GM21825 (cell line): ENCODE results near the gene PDCD5.
"Not testable (repeated sequence)": the region's sequence is repeated elsewhere in the genome, so short reads cannot be mapped to it uniquely, and the experiment has no call there.

Source experiments
- ATAC-seq: cut with Tn5 transposase; IDR thresholded peaks from one replicate; pipeline ENCODE4 v1.9.1; 2021; ENCODE audit warnings: mild to moderate bottlenecking, moderate library complexity; ENCODE audit not compliant: unreplicated experiment

PDCD5 gene

GRCh38 chr19:32573492-32573794 is 7.5 kb upstream of the PDCD5 start:
- ATAC-seq: no peak

GRCh38 chr19:32576790-32577189 is 4.2 kb upstream of the PDCD5 start:
- no peak for ATAC-seq

GRCh38 chr19:32580353-32580900 is 563 bp upstream of the PDCD5 start:
- peak; percentile 25 for ATAC-seq

- ATAC-seq: peak; percentile 11
Observed at GRCh38 chr19:32581705-32582179, 752 bp downstream of the PDCD5 start.

GRCh38 chr19:32587747-32588504 is 6.9 kb downstream of the PDCD5 start:
- not testable (repeated sequence) for ATAC-seq

GRCh38 chr19:32594021-32594420 is 13.0 kb downstream of the PDCD5 start:
- no peak for ATAC-seq

- ATAC-seq: no peak
Observed at GRCh38 chr19:32595491-32595890, 14.5 kb downstream of the PDCD5 start.

- ATAC-seq: no peak
Observed at GRCh38 chr19:32598022-32598421, 17.0 kb downstream of the PDCD5 start.

GRCh38 chr19:32599258-32599657 is 18.3 kb downstream of the PDCD5 start:
- ATAC-seq: no peak

- ATAC-seq: no peak
Observed at GRCh38 chr19:32599736-32600157, 18.8 kb downstream of the PDCD5 start.

GRCh38 chr19:32603961-32604360 is 23.0 kb downstream of the PDCD5 start:
- no peak for ATAC-seq

- ATAC-seq: no peak
Observed at GRCh38 chr19:32605544-32605943, 24.6 kb downstream of the PDCD5 start.

- ATAC-seq: no peak
Observed at GRCh38 chr19:32606289-32606688, 25.3 kb downstream of the PDCD5 start.

GRCh38 chr19:32607479-32607878 is 26.5 kb downstream of the PDCD5 start:
- no peak for ATAC-seq

GRCh38 chr19:32611161-32611560 is 30.2 kb downstream of the PDCD5 start:
- no peak for ATAC-seq

- no peak for ATAC-seq
Observed at GRCh38 chr19:32613008-32613407, 32.0 kb downstream of the PDCD5 start.

- no peak for ATAC-seq
Observed at GRCh38 chr19:32614916-32615315, 33.9 kb downstream of the PDCD5 start.

GRCh38 chr19:32615569-32615968 is 34.6 kb downstream of the PDCD5 start:
- no peak for ATAC-seq

- ATAC-seq: no peak
Observed at GRCh38 chr19:32619051-32619685, 38.2 kb downstream of the PDCD5 start.

- no peak for ATAC-seq
Observed at GRCh38 chr19:32622002-32622401, 41.0 kb downstream of the PDCD5 start.

- no peak for ATAC-seq
Observed at GRCh38 chr19:32624410-32624809, 43.4 kb downstream of the PDCD5 start.

- ATAC-seq: no peak
Observed at GRCh38 chr19:32626969-32627368, 46.0 kb downstream of the PDCD5 start.
